ENCODE measurements around the gene CYP4F12. TPM values are rescaled to one million over a fixed set of nuclear protein-coding genes. Genes with fewer than 3 reads are reported as not detected.

The CYP4F12 gene
- total and polyA plus RNA-seq, 2 donors (not counting 3 experiments of a cell fraction or from before 2014, with no cell fraction given), result not detected

- DNase-seq (ENCODE audit: low read depth, low spot score) (no peak), FAIRE-seq (no peak)
- no peaks in the 10 kb centered on the region for H3K36me3 ChIP-seq (ENCODE audit: control insufficient read depth in 2 of 2, extremely low read depth in 1 of 2, insufficient read depth in 2 of 2, low read length in 2 of 2)
- no peak overlapping the region for H2AFZ ChIP-seq (ENCODE audit: low read depth, low read length)
- ChIA-PET CTCF (no interaction called here), POLR2A (no interaction called here)
- no peak for TF ChIP-seq MYC (IDR thresholded peaks at IDR 0.05; ENCODE audit: low read depth, low read length)
- TF ChIP-seq JUN (IDR thresholded peaks at IDR 0.05; ENCODE audit: borderline replicate concordance, insufficient read depth, insufficient read length, low read depth), result no peak
- no peak for TF ChIP-seq GATA2 (IDR thresholded peaks at IDR 0.05; ENCODE audit: insufficient read depth, insufficient read length, low read depth, low read length)
- TF ChIP-seq, protein P1, sequence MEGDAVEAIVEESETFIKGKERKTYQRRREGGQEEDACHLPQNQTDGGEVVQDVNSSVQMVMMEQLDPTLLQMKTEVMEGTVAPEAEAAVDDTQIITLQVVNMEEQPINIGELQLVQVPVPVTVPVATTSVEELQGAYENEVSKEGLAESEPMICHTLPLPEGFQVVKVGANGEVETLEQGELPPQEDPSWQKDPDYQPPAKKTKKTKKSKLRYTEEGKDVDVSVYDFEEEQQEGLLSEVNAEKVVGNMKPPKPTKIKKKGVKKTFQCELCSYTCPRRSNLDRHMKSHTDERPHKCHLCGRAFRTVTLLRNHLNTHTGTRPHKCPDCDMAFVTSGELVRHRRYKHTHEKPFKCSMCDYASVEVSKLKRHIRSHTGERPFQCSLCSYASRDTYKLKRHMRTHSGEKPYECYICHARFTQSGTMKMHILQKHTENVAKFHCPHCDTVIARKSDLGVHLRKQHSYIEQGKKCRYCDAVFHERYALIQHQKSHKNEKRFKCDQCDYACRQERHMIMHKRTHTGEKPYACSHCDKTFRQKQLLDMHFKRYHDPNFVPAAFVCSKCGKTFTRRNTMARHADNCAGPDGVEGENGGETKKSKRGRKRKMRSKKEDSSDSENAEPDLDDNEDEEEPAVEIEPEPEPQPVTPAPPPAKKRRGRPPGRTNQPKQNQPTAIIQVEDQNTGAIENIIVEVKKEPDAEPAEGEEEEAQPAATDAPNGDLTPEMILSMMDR (IDR thresholded peaks at IDR 0.05; ENCODE audit: extremely low read depth in 1 of 2, insufficient read depth in 1 of 2, low read depth in 1 of 2, low read length in 2 of 2), result no peak
- TF ChIP-seq, protein P2, sequence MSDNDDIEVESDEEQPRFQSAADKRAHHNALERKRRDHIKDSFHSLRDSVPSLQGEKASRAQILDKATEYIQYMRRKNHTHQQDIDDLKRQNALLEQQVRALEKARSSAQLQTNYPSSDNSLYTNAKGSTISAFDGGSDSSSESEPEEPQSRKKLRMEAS (IDR thresholded peaks at IDR 0.05; ENCODE audit: insufficient read depth, insufficient read length), result no peak
- no peak for TF ChIP-seq POLR2A (IDR thresholded peaks at IDR 0.05; ENCODE audit: low read depth, low read length)
- no peak for TF ChIP-seq EZH2 (IDR thresholded peaks at IDR 0.05; ENCODE audit: borderline replicate concordance, low read depth, low read length, severe bottlenecking)
- no peak for TF ChIP-seq FOS (IDR thresholded peaks at IDR 0.05; ENCODE audit: borderline replicate concordance, insufficient read depth, low read length)
- no peak for TF ChIP-seq POLR2AphosphoS5 (IDR thresholded peaks at IDR 0.05; ENCODE audit: insufficient read depth, low read depth, low read length)
- no peaks in the 10 kb centered on the region for H3K27me3 ChIP-seq (ENCODE audit: control insufficient read depth in 2 of 2, insufficient read depth in 2 of 2, low read length in 2 of 2)
- no peak overlapping the region for H3K4me3 ChIP-seq (replicated peaks in 1 of 3; ENCODE audit: insufficient read depth in 1 of 3, low read depth in 1 of 3, low read length in 3 of 3)
- H3K9me3 ChIP-seq (replicated peaks; ENCODE audit: control insufficient read depth, insufficient read depth, low read length), result no peaks in the 10 kb centered on the region
- H3K79me2 ChIP-seq (ENCODE audit: control insufficient read depth, insufficient read depth, low read length), result no peaks in the 10 kb centered on the region
- no TSS peak for BruUV-seq (replicated peaks)
- H3K9me1 ChIP-seq (replicated peaks; ENCODE audit: control insufficient read depth, extremely low read depth, insufficient read depth, low read length), result no peaks in the 10 kb centered on the region
- H4K20me1 ChIP-seq (replicated peaks; ENCODE audit: control insufficient read depth, extremely low read depth, insufficient read depth, low read length), result no peaks in the 10 kb centered on the region
- H3K4me2 ChIP-seq (ENCODE audit: insufficient read depth, low read length), result no peak overlapping the region
- H3K27ac ChIP-seq (ENCODE audit: insufficient read depth, low read depth, low read length), result no peak overlapping the region
- dilution Hi-C loops (cut with MboI; ENCODE audit: extremely low pct_ligation_motif_present, low sequenced_read_pairs), result no loop called here
- H3K9ac ChIP-seq (replicated peaks; ENCODE audit: extremely low read depth, insufficient read depth, low read length), result no peak overlapping the region
- no peaks in the 10 kb centered on the region for H3K4me1 ChIP-seq (ENCODE audit: control insufficient read depth, extremely low read depth, insufficient read depth, low read length)
- intact Hi-C loops (cut with micrococcal nuclease), result no loop called here
Observed at GRCh38 chr19:15680478-15681322, 7.8 kb downstream of the CYP4F12 start.
